GM19328 (cell line): ENCODE measurements around the gene P3H4.

Source experiments
- ATAC-seq: cut with Tn5 transposase; IDR thresholded peaks from one replicate; pipeline ENCODE4 v1.9.1; 2021; ENCODE audit warnings: mild to moderate bottlenecking, moderate library complexity; ENCODE audit not compliant: unreplicated experiment

The P3H4 gene

GRCh38 chr17:41822216-41823140 is 10.7 kb upstream of the P3H4 start:
- no peak for ATAC-seq

GRCh38 chr17:41821776-41822175 is 10.0 kb upstream of the P3H4 start:
- ATAC-seq = no peak

DNA sequence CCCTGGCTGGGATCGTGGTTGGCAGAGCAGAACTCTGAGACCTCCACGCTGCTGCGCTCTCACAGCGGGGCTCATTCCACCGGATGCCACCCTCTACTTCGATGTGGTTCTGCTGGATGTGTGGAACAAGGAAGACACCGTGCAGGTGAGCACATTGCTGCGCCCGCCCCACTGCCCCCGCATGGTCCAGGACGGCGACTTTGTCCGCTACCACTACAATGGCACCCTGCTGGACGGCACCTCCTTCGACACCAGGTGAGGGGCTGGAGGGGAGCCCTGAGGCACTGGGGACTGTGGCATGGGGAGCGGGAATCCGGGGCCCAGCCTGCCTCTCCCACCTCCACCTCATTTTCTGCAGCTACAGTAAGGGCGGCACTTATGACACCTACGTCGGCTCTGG is 6.3 kb upstream of the P3H4 start:
- ATAC-seq = no peak

- no peak for ATAC-seq
Observed at GRCh38 chr17:41816637-41817320, 5.0 kb upstream of the P3H4 start.

- ATAC-seq = no peak
Observed at GRCh38 chr17:41814195-41814594, 2.4 kb upstream of the P3H4 start.

DNA sequence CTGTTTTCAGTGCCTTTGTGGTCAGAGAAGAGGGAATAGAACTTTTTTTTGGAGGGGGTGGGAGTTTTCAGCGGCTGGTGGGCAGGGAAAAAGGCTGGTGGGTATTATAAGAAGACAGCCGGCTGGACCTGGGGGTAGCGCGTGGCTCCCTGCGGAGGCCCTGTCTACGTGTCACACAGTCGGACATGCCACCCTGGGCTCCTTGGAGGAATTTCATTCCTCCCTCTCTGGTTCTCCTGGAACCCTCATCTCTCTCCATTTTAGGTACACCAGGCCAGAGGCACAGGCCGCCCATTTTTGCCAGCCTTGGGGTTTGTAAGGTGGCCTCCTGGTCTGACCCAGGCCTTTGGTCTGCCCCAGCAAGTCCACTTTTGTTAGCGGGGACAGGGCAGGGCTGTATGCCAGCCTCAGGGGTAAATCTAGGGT is 2.0 kb upstream of the P3H4 start:
- no peak for ATAC-seq

DNA sequence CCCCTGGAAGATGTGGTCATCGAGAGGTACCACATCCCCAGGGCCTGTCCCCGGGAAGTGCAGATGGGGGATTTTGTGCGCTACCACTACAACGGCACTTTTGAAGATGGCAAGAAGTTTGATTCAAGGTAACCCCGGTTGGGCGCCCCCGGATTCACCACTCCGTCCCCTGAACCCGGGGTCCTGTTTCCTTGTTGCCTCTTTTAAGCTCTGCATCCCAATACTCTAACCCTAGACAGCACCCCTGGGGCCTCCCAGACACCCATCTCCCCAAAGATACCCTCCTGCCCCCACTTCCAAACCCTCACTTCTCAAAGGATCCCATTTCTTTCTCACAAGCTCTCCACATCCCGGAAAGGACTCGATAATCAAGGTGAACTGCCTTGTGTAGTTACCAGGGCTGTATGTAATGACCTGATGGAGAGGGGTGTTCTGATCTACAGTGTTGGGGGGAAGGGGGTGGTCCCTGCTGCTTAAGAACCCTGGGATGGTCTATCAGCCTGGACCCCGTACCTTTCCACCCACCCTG is 1.5 kb upstream of the P3H4 start:
- no peak for ATAC-seq

- no peak for ATAC-seq
Observed at GRCh38 chr17:41812381-41813151, 817 bp upstream of the P3H4 start, which contains the start of gene FKBP10. FKBP10 (plus strand) TSS chr17:41813004; CDS start chr17:41813035, 31 bp downstream.

DNA sequence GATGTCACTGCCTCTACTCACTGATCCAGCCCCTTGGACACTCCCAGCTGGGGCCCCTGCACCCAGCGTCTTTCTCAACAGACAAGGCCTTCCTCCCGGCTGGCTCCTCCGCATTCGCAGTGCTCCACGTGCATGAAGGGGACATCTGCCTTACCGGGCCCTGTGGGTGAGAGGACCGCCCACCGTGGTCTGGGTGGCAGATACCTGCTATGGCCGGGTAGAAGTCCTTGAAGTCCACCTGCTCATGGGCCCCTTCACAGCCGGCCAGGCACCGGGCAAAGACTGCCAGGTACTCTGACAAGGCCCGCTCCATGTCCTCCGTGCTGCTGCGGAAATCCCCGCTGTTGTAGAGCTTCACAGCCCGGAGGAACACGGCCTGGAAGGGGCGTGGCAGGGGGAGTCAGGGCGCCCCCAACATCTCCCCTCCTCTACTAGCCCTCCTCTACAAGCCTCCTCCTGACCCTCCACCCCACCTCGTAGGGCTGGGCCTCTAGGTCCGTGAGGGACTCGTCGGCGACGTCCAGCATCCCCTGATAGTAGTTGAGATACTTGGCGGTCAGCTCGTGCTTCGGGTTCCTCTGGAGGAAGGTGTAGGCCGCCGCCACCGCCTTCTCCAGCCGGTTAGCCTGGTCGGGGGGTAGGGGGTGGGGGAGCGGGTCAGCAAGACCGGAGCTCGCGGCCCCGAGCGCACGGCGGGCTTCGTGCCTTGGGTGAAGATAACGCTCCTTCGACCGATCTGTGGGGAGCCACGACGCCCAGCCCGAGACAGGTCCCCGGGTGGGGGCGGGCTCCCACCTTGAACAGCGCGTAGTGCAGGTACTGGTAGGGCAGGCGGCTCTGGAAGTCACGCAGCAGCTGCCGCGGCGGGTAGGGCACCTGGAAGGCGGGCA is 845 bp downstream of the P3H4 start:
- no peak for ATAC-seq

- no peak for ATAC-seq
Observed at GRCh38 chr17:41806685-41807445, 4.9 kb downstream of the P3H4 start.

- ATAC-seq = no peak
Observed at GRCh38 chr17:41803049-41804020, 8.4 kb downstream of the P3H4 start.

GRCh38 chr17:41801374-41802271 is 10.1 kb downstream of the P3H4 start:
- ATAC-seq = no peak

GRCh38 chr17:41800601-41801373 is 11.0 kb downstream of the P3H4 start:
- no peak for ATAC-seq

DNA sequence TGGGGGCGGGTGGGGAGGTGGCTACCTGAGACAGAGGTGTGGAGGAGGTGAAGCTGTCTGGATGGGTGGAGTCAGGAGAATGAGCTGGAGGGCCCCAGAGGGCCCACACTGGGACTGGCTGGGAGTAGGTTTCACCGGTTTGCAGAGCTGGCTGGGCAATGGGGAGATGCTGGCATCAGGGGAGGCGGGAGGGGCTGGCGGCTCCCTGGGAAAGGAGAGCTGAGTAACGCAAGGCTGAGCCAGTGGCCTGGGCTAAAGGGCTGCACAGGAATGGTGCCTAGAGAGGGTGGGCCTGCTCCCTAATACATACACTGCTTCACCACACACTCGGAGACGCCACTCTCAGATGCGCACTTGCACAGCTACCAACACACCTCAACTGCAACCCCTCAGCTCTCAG is 12.4 kb downstream of the P3H4 start:
- ATAC-seq = no peak

DNA sequence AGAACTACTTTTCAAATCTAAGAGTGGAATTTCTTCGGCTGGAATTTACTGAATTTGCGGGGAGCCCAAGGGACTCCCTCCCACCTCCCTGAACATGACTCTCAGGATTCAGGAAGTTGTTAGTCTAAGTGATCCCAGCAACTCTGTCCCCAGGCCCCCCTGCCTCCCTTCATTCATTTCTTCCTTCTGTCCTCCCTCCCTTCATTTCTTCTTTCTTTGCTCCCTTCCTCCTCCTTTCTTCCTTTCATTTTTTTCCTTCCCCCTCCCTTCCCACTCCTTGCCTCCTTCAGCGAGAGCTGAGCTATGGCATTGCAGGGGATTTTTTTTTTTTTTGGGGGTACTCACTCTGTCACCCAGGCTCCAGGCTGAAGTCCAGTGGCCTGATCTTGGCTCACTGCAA is 14.4 kb downstream of the P3H4 start:
- ATAC-seq = no peak

DNA sequence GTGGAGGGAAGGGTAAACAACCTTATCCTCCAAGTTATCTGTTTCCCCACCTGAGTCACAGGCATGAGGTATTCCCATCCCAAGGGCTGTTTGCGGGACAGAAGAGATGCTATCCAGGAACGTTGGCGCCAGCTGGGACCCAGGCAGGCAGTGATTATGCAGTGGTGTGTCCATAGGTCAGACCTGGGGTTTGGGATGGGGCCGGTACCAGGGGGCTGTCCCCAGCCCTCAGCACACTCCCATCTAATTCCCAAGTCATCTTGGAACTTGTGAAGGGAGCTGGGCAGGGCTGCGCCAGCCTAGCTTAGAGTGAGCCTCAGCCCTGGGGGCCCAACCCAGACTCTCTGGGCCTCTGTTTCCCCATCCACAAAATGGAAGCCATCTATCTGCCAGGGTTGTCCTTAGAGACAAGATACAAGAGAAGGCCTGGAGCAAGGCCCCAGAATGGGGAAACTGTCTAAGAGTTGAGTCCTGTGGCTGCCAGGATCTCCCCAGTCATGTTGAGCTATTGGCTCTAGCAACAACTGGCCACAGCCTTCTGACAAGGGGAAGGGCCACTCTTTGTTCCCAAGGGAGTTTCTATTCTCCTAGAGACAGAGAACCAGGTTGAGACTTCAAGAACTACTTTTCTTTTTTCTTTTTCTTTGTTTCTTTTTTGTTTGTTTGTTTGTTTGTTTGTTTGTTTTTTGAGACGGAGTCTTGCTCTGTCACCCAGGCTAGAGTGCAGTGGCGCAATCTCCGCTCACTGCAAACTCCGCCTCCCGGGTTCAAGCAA is 15.4 kb downstream of the P3H4 start:
- no peak for ATAC-seq
